HG02973 (cell line): ENCODE results near the gene VARS2.

Experiments
- ATAC-seq: cut with Tn5 transposase; IDR thresholded peaks from one replicate; pipeline ENCODE4 v1.9.1; 2021; ENCODE audit warnings: moderate library complexity; ENCODE audit not compliant: unreplicated experiment

VARS2 gene

GRCh38 chr6:30884521-30885480 lies 29.2 kb upstream of the VARS2 start:
- no peak for ATAC-seq

DNA sequence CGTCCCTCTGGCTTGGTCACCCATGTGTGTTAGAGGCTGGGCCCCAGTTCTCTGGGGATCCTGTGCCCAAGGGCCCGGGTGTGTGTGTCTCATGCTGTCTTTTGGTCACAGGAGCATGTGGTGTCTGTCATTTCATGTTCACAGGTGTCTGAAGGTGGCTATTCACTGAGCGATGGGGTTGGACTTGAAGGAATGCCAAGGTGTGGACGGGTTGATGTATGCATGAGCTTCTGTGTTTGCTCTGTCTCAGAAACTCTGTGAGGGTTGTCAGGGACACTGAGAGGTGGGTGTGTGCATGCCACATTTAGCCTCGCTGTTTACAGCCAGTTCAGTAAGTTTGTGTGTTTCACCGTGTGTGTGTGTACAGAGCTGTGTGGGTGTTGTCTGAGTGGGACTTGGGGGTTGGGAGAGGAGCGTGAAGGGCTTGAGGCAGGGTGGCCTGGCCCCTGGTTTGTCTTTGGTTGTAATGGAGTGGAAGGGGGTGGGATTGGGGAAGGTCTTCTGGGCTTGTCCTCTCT lies 28.5 kb upstream of the VARS2 start:
- no peak for ATAC-seq

DNA sequence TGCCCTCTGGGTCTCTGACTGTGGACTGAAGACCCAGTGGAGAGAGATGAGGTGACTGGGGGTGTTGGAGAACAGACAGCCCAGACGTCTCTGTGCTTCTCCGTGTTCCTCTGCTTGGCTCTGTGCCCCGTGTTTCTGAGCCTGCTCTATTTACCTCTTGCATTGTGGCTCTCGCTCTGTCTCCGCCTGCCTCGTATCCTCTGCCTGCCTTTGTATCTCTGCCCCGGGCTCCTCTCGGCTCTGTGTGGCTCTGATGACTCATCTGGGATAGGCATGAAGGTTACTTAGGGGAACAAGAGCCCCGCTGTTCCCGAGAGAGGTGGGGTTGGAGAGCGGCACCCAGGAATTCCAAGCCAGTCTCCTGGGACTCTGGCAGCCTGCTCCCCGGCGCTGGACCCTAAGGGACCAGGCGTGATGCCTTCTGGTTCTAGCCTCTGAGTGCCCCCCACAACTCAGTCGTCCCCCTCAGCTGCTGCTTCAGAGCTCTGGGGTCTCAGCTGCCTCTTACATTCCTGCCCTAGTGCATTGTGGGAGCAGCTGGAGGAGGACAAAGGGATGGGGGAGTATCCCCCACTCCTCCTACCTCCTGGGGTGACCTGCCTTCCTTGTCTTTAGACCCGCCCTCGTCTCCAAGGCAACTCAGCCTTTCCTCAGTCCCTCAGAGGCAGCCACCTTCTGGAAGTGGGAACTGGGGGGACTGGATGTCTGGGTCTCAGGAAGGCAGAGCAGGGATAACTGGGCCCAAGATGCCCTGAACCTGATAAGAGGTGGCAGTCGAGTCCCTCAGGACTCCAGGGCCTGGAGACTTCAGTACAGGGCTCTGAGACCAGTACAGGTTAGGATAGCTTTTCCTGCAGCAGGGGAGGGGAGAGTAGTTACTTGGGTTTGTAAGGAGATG lies 27.8 kb upstream of the VARS2 start:
- no peak for ATAC-seq

GRCh38 chr6:30886897-30887255 lies 27.2 kb upstream of the VARS2 start:
- ATAC-seq, result no peak

GRCh38 chr6:30887901-30888815 lies 25.9 kb upstream of the VARS2 start:
- ATAC-seq, result no peak

DNA sequence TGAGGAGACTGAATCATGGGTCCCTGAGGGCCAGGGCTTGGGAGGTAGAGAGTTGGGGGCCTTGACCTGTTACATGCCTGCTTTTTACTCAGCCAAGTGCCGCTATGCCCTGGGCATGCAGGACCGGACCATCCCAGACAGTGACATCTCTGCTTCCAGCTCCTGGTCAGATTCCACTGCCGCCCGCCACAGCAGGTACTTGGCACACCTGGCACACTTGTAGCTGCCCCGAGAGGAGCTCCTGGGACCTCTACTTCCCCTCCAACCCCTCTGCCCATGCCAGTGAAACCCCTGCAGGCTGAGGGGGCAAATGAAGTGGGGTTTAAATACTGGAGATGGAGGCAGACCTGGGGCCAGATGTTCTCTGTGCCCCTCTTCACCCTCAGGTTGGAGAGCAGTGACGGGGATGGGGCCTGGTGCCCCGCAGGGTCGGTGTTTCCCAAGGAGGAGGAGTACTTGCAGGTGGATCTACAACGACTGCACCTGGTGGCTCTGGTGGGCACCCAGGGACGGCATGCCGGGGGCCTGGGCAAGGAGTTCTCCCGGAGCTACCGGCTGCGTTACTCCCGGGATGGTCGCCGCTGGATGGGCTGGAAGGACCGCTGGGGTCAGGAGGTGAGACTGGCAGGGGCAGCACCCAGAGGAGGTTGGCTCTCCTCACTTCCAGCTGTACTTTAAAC lies 25.1 kb upstream of the VARS2 start:
- ATAC-seq, result no peak

- ATAC-seq, result no peak
Measured at GRCh38 chr6:30889496-30889885, 24.5 kb upstream of the VARS2 start.

- ATAC-seq, result no peak
Measured at GRCh38 chr6:30889921-30890645, 24.0 kb upstream of the VARS2 start.

- no peak for ATAC-seq
Measured at GRCh38 chr6:30890646-30891449, 23.2 kb upstream of the VARS2 start.

DNA sequence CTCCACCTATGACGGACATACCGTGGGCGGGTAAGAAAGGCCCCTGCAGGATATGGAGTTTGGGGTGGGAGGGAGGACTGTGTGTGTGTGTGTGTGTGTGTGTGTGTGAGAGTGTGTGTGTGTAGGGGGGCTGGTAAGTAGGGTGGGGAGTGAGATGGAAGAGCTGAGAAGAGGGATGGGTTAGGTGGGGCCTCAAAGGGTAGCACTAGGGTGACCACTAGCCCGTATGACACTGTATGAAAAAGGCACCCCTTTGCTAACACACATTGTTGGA lies 22.7 kb upstream of the VARS2 start:
- no peak for ATAC-seq

GRCh38 chr6:30891816-30892538 lies 22.1 kb upstream of the VARS2 start:
- ATAC-seq, result no peak

- no peak for ATAC-seq
Measured at GRCh38 chr6:30893001-30893591, 20.9 kb upstream of the VARS2 start.

GRCh38 chr6:30893666-30894065 lies 20.4 kb upstream of the VARS2 start:
- no peak for ATAC-seq

DNA sequence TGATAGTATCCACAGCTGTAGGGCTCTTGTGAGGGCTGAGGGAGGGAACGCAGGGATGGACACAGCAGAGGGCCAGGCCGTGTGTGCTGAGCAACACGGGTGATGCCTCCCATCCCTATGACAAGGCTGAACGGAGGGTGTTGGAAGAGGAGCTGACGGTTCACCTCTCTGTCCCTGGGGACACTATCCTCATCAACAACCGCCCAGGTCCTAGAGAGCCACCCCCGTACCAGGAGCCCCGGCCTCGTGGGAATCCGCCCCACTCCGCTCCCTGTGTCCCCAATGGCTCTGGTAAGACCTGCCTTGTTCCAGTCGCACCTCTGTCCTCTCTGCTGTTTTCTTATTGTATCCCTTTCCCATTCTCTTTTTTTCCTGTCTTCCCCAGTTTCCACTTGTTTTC lies 19.7 kb upstream of the VARS2 start:
- ATAC-seq, result no peak

GRCh38 chr6:30894935-30895334 lies 19.1 kb upstream of the VARS2 start:
- no peak for ATAC-seq

- ATAC-seq, result no peak
Measured at GRCh38 chr6:30895343-30895742, 18.7 kb upstream of the VARS2 start.

DNA sequence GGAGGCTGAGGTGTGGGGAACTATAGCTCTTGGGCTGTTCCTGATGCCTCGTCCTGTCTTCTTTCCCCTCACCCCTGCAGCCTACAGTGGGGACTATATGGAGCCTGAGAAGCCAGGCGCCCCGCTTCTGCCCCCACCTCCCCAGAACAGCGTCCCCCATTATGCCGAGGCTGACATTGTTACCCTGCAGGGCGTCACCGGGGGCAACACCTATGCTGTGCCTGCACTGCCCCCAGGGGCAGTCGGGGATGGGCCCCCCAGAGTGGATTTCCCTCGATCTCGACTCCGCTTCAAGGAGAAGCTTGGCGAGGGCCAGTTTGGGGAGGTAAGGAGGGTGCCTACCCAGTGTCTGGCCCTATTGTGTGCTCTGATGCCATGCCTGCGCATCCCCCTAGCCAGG lies 17.5 kb upstream of the VARS2 start:
- ATAC-seq, result no peak

GRCh38 chr6:30897882-30898281 lies 16.2 kb upstream of the VARS2 start:
- no peak for ATAC-seq
